Peyer's patch (tissue), 4 donors: ENCODE data around the gene MGA. TPM values are rescaled to one million over a fixed set of nuclear protein-coding genes. Genes with fewer than 3 reads are reported as not detected.

Experiments used
- DNase-seq, 3 donors: peaks; one replicate each; pipeline ENCODE4 v3.0.0-alpha.2; 2017 to 2019
- H3K27ac ChIP-seq, 4 donors: fragments of 200-600 bp; sonication (generic); one replicate each; pipeline ENCODE4 v1.5.1; 2016 to 2019
- H3K27me3 ChIP-seq, 2 donors: fragments of 200-600 bp; sonication (generic); one replicate each; pipeline ENCODE4 v1.5.1; 2019
- H3K36me3 ChIP-seq, 3 donors: fragments of 200-600 bp; sonication (generic); one replicate each; pipeline ENCODE4 v1.5.1; 2016 to 2019
- H3K4me1 ChIP-seq, 4 donors: fragments of 200-600 bp; sonication (generic); one replicate each; pipeline ENCODE4 v1.5.1; 2016 to 2019
- H3K4me3 ChIP-seq, 4 donors: fragments of 200-600 bp; sonication (generic); 1 replicate in 3 of 4; 2 replicates in 1 of 4; pipeline ENCODE4 v1.5.1; 2016 to 2019; ENCODE audit warnings: mild to moderate bottlenecking in 1 of 4
- H3K9me3 ChIP-seq, 4 donors: fragments of 200-600 bp; sonication (generic); one replicate each; pipeline ENCODE4 v1.5.1; 2016 to 2019; ENCODE audit warnings: mild to moderate bottlenecking in 1 of 4
- POLR2A ChIP-seq, 2 donors: fragments of 450-650 bp; IDR thresholded peaks; one replicate each; pipeline ENCODE4 v1.5.1; 2017; ENCODE audit warnings: antibody characterized with exemption in 2 of 2, mild to moderate bottlenecking in 2 of 2, moderate library complexity in 2 of 2
- total RNA-seq, 4 donors: library from RNA; depleted of rRNA; stranded (reverse); fragments of >200 nt; gene quantifications; one replicate each; pipeline ENCODE4 v1.1.0, GENCODE V29; 2016
- TF ChIP-seq, protein P1 (sequence below), 6 experiments: fragments of 450-650 bp in 4 of 6; fragments of 200-600 bp in 2 of 6; sonication (generic) in 1 of 6; IDR thresholded peaks; one replicate each; pipeline ENCODE4 v1.5.1; 2017 to 2019; ENCODE audit warnings: antibody characterized with exemption in 6 of 6, mild to moderate bottlenecking in 3 of 6, moderate library complexity in 1 of 6

Gene MGA
- total RNA-seq, 4 donors from 2014 or later: 39.7 to 143 (median 69.8) TPM

DNA sequence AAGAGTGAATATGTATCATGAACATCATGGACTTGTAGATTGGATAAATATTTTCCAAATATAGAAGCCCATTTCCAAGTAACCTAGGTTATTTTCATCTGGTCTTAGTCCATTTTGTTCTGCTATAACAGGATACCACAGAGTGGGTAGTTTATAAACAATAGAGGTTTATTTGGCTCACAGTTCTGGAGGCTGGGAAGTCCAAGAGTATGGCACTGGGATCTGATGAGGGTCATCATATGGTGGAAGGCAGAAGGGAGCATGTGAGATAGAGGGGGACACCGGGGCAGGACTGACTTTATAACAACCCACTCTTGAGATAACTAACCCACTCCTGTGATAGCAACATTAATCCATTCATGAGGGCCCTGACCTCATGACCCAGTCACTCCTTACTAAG lies 9.4 kb upstream of the MGA start:
- no peaks in the 10 kb centered on the region for H3K9me3 ChIP-seq
- H3K27ac ChIP-seq: no peak overlapping the region
- TF ChIP-seq, protein P1, sequence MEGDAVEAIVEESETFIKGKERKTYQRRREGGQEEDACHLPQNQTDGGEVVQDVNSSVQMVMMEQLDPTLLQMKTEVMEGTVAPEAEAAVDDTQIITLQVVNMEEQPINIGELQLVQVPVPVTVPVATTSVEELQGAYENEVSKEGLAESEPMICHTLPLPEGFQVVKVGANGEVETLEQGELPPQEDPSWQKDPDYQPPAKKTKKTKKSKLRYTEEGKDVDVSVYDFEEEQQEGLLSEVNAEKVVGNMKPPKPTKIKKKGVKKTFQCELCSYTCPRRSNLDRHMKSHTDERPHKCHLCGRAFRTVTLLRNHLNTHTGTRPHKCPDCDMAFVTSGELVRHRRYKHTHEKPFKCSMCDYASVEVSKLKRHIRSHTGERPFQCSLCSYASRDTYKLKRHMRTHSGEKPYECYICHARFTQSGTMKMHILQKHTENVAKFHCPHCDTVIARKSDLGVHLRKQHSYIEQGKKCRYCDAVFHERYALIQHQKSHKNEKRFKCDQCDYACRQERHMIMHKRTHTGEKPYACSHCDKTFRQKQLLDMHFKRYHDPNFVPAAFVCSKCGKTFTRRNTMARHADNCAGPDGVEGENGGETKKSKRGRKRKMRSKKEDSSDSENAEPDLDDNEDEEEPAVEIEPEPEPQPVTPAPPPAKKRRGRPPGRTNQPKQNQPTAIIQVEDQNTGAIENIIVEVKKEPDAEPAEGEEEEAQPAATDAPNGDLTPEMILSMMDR (IDR thresholded peaks at IDR 0.05): no peak
- no peak for TF ChIP-seq POLR2A (IDR thresholded peaks at IDR 0.05)
- DNase-seq: no peak
- H3K36me3 ChIP-seq: no peaks in the 10 kb centered on the region
- no peaks in the 10 kb centered on the region for H3K4me1 ChIP-seq
- H3K27me3 ChIP-seq: no peaks in the 10 kb centered on the region
- H3K4me3 ChIP-seq: no peak overlapping the region

DNA sequence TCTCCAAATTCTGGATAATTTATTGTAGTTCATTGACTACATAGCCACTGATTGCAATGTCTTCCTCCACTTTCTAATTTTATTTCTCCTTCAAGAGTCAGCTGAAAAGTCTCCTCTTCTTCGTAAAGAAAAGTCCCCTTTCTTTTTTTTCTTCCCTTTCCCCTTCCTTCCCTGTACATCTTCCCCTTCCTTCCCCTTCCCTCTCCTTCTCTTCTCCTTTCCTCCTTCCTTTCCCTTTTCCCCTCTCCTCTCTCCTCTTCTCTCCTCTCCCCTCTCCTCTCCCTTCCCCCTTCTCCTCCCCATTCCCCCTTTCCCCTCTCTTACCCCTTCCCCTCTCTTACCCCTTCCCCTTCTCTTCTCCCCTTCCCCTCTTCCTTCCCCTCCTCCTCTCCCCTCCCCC lies 8.8 kb upstream of the MGA start:
- no peaks in the 10 kb centered on the region for H3K36me3 ChIP-seq
- no peak for DNase-seq
- no peaks in the 10 kb centered on the region for H3K9me3 ChIP-seq
- H3K27me3 ChIP-seq: no peaks in the 10 kb centered on the region
- TF ChIP-seq, protein P1 (IDR thresholded peaks at IDR 0.05): no peak
- TF ChIP-seq POLR2A (IDR thresholded peaks at IDR 0.05): no peak
- no peak overlapping the region for H3K27ac ChIP-seq
- no peaks in the 10 kb centered on the region for H3K4me1 ChIP-seq
- no peak overlapping the region for H3K4me3 ChIP-seq

DNA sequence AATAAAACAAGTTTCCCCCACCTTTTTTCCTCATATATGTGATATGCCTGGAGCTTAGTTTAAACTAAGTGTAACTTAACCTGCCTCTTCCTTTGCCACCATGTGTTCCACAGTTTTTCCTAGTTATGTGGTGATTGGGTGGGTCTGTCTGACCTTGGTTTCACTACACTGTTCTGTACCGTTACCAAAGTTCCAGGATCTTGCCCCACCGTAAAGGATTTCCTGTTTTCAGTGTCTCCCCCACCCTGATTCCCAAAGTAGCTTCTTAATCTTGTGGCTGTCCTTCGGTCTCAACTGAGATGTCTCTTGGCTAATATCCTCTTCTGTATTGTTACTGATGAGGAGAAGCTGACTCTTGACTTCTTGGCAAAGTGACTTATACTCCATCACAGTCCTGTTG lies 6.4 kb upstream of the MGA start:
- Histone ChIP-seq H3K4me3 (no peak overlapping the region), H3K27me3 (no peaks in the 10 kb centered on the region), H3K4me1 (no peaks in the 10 kb centered on the region), H3K36me3 (no peaks in the 10 kb centered on the region), H3K9me3 (no peaks in the 10 kb centered on the region), H3K27ac (no peak overlapping the region)
- DNase-seq: no peak
- no peak for TF ChIP-seq POLR2A (IDR thresholded peaks at IDR 0.05)
- TF ChIP-seq, protein P1 (IDR thresholded peaks at IDR 0.05): no peak

DNA sequence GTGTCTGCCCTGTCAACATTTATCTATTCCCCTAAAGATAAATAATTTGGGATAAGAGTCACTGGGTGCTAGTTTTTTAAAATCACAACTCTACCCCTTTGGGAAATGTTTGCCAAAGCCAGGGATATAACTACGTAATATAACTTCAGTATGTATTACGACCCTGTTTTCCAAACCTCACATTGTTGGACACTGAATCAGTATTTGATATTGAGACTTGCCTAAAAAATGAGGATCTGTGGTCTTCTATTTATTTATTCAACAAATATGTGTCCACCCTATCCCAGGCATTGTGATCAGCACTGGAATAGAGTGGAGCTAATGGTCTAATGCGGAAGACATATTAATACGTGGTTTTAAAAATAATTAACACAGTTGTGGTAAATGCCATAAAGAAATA lies 4.5 kb upstream of the MGA start:
- Histone ChIP-seq H3K27ac (no peak overlapping the region), H3K9me3 (no peaks in the 10 kb centered on the region), H3K27me3 (no peaks in the 10 kb centered on the region), H3K4me3 (no peak overlapping the region), H3K36me3 (no peaks in the 10 kb centered on the region), H3K4me1 (peaks cover 0 to 8% (median 1%) of the 10 kb centered on the region in 4 donors)
- DNase-seq: no peak
- no peak for TF ChIP-seq POLR2A (IDR thresholded peaks at IDR 0.05)
- TF ChIP-seq, protein P1 (IDR thresholded peaks at IDR 0.05): no peak

DNA sequence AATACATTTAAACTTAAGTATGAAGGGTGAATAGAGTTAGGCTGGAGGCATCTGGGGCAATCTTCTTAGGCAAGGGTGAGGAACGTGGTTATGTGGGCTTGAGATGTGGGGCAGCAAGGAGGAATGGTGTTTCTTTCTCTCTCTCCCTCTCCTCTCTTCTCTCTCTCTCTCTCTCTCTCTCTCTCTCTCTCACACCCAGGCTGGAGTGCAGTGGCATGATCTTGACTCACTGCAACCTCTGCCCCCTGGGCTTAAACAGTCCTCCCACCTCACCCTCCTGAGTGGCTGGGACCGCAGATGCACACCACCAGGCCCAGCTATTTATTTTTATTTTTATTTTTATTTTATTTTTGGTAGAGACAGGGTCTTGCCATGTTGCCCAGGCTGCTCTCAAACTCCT lies 4.0 kb upstream of the MGA start:
- TF ChIP-seq POLR2A (IDR thresholded peaks at IDR 0.05): no peak
- Histone ChIP-seq H3K4me1 (peaks cover 0 to 11% (median 1%) of the 10 kb centered on the region in 4 donors), H3K27me3 (no peaks in the 10 kb centered on the region), H3K4me3 (no peak overlapping the region), H3K36me3 (no peaks in the 10 kb centered on the region), H3K27ac (no peak overlapping the region), H3K9me3 (no peaks in the 10 kb centered on the region)
- no peak for DNase-seq

DNA sequence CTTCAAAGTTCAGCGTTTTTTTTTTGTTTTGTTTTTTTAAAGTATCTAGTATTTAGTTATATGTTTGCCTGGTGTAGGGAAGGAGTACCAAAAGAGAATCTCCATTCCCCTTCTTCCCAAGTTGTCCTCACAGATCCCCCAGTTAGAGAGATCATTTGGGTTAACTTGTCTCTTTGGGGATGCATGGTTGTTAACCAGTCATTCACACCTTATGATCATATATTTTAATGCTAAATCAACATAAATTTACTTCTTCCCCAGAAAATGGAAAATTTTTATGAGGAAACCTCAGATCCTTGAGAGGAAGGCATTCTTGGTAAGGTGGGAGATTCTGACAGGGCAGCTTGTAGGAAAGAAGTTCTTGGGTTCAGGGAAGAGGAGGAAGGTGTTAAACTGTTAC lies 1.5 kb upstream of the MGA start:
- Histone ChIP-seq H3K4me1 (peaks cover 0 to 18% (median 1%) of the 10 kb centered on the region in 4 donors), H3K27me3 (no peaks in the 10 kb centered on the region), H3K27ac (no peak overlapping the region), H3K9me3 (no peaks in the 10 kb centered on the region), H3K4me3 (no peak overlapping the region), H3K36me3 (no peaks in the 10 kb centered on the region)
- TF ChIP-seq, protein P1 (IDR thresholded peaks at IDR 0.05): no peak
- TF ChIP-seq POLR2A (IDR thresholded peaks at IDR 0.05): no peak
- no peak for DNase-seq
